A549 (cell line): ENCODE data around the gene TRMT5.

Source experiments
- CEBPB ChIP-seq, 2 experiments: fragments of >200 bp in 1 of 2; sonication (Bioruptor Twin) in 1 of 2; formaldehyde crosslinking in 1 of 2; IDR thresholded peaks; 2 replicates each; pipeline ENCODE4 v1.6.1; 2012 to 2016
- CTCF ChIP-seq: fragments of >200 bp; sonication (Bioruptor Twin); formaldehyde crosslinking; IDR thresholded peaks from 3 replicates; pipeline ENCODE4 v1.5.1; 2016
- ELK1 ChIP-seq: fragments of 150-350 bp; IDR thresholded peaks from 2 replicates; pipeline ENCODE4 v1.6.1; 2014; ENCODE audit warnings: low read depth, mild to moderate bottlenecking, low read length
- ESRRA ChIP-seq: fragments of 150-350 bp; IDR thresholded peaks from 2 replicates; pipeline ENCODE4 v1.6.1; 2014; ENCODE audit warnings: mild to moderate bottlenecking, low read length, borderline replicate concordance
- MYC ChIP-seq: IDR thresholded peaks from 2 replicates; pipeline ENCODE4 v1.6.1; 2012; ENCODE audit warnings: mild to moderate bottlenecking, inconsistent platforms, low read length, improper control_type of control experiment, borderline replicate concordance
- RAD21 ChIP-seq, 2 experiments: fragments of >200 bp in 1 of 2; sonication (Bioruptor Twin) in 1 of 2; formaldehyde crosslinking in 1 of 2; IDR thresholded peaks in 1 of 2; conservative IDR thresholded peaks in 1 of 2; 2 replicates in 1 of 2; 3 replicates in 1 of 2; pipeline ENCODE4 v1.6.1; 2012 to 2018; ENCODE audit warnings: inconsistent platforms in 1 of 2
- RCOR1 ChIP-seq: fragments of 150-350 bp; IDR thresholded peaks from 2 replicates; pipeline ENCODE4 v1.6.1; 2014; ENCODE audit warnings: antibody characterized with exemption, low read length, low read depth
- REST ChIP-seq: fragments of 200-600 bp; sonication (generic); IDR thresholded peaks from 2 replicates; pipeline ENCODE4 v1.6.1; 2016; ENCODE audit warnings: antibody characterized with exemption, mild to moderate bottlenecking, moderate library complexity

GRCh38 chr14:60964904-60965303 is 16.0 kb downstream of the TRMT5 start:
- TF ChIP-seq RAD21 (conservative IDR thresholded peaks at IDR 0.05 in 1 of 2, IDR thresholded peaks at IDR 0.05 in 1 of 2), result no peak
- TF ChIP-seq CTCF, result no peak
- no peak for TF ChIP-seq ESRRA
- TF ChIP-seq RCOR1, result no peak
- no peak for TF ChIP-seq ELK1
- no peak for TF ChIP-seq CEBPB (IDR thresholded peaks at IDR 0.05)
- TF ChIP-seq MYC, result no peak
- TF ChIP-seq REST, result no peak
